GM19035 (cell line): ENCODE data around the gene ZNF385C.
"Not testable (repeated sequence)": the region's sequence is repeated elsewhere in the genome, so short reads cannot be mapped to it uniquely, and the experiment has no call there.

Experiments used
- ATAC-seq: cut with Tn5 transposase; IDR thresholded peaks from one replicate; pipeline ENCODE4 v1.9.1; 2021; ENCODE audit not compliant: unreplicated experiment

Gene ZNF385C

GRCh38 chr17:42097691-42098631 lies at the start of gene ZNF385C:
Gene ZNF385C, minus strand, starts transcription at chr17:42098473. Its CDS starts 35,417 bp downstream, at chr17:42063056.
- no peak for ATAC-seq

- ATAC-seq = no peak
Measured at GRCh38 chr17:42146911-42147607, 48.8 kb upstream of the ZNF385C start.

- ATAC-seq = not testable (repeated sequence)
Measured at GRCh38 chr17:42143138-42143537, 44.9 kb upstream of the ZNF385C start.

- ATAC-seq = no peak
Measured at GRCh38 chr17:42142371-42142896, 44.2 kb upstream of the ZNF385C start.

GRCh38 chr17:42141382-42141781 lies 43.1 kb upstream of the ZNF385C start:
- ATAC-seq = no peak

- ATAC-seq = not testable (repeated sequence)
Measured at GRCh38 chr17:42140690-42141089, 42.4 kb upstream of the ZNF385C start.

GRCh38 chr17:42138749-42139492 lies 40.6 kb upstream of the ZNF385C start:
- ATAC-seq = no peak

GRCh38 chr17:42136654-42137051 lies 38.4 kb upstream of the ZNF385C start:
- ATAC-seq = no peak

- no peak for ATAC-seq
Measured at GRCh38 chr17:42135664-42136653, 37.7 kb upstream of the ZNF385C start.

GRCh38 chr17:42135151-42135550 lies 36.9 kb upstream of the ZNF385C start:
- ATAC-seq = no peak

- ATAC-seq = no peak
Measured at GRCh38 chr17:42133461-42134041, 35.3 kb upstream of the ZNF385C start.

GRCh38 chr17:42132941-42133340 lies 34.7 kb upstream of the ZNF385C start:
- ATAC-seq = no peak

GRCh38 chr17:42131981-42132432 lies 33.7 kb upstream of the ZNF385C start:
- ATAC-seq = no peak

GRCh38 chr17:42131232-42131631 lies 33.0 kb upstream of the ZNF385C start:
- ATAC-seq = no peak

- ATAC-seq = no peak
Measured at GRCh38 chr17:42130310-42130936, 32.1 kb upstream of the ZNF385C start.

GRCh38 chr17:42129109-42129837 lies 31.0 kb upstream of the ZNF385C start:
- no peak for ATAC-seq

- no peak for ATAC-seq
Measured at GRCh38 chr17:42127414-42127813, 29.1 kb upstream of the ZNF385C start.

GRCh38 chr17:42126836-42127235 lies 28.6 kb upstream of the ZNF385C start:
- no peak for ATAC-seq
